HG03095 (cell line): Measurements from ENCODE around the gene GADL1.

Experiments used
- ATAC-seq: cut with Tn5 transposase; IDR thresholded peaks from one replicate; pipeline ENCODE4 v1.9.1; 2021; ENCODE audit warnings: moderate library complexity; ENCODE audit not compliant: unreplicated experiment

The GADL1 gene

GRCh38 chr3:30730967-30731366 lies 163.5 kb downstream of the GADL1 start:
- ATAC-seq = no peak

GRCh38 chr3:30729936-30730335 lies 164.5 kb downstream of the GADL1 start:
- ATAC-seq = no peak

- no peak for ATAC-seq
Observed at GRCh38 chr3:30729512-30729911, 164.9 kb downstream of the GADL1 start.

- ATAC-seq = no peak
Observed at GRCh38 chr3:30728143-30728542, 166.3 kb downstream of the GADL1 start.

- ATAC-seq = no peak
Observed at GRCh38 chr3:30724863-30725262, 169.6 kb downstream of the GADL1 start.

- ATAC-seq = no peak
Observed at GRCh38 chr3:30723211-30723610, 171.2 kb downstream of the GADL1 start.

GRCh38 chr3:30721314-30721634 lies 173.2 kb downstream of the GADL1 start:
- no peak for ATAC-seq

GRCh38 chr3:30720586-30721313 lies 173.7 kb downstream of the GADL1 start:
- no peak for ATAC-seq

GRCh38 chr3:30719536-30719935 lies 174.9 kb downstream of the GADL1 start:
- ATAC-seq = no peak

- no peak for ATAC-seq
Observed at GRCh38 chr3:30713885-30714503, 180.5 kb downstream of the GADL1 start.

- ATAC-seq = no peak
Observed at GRCh38 chr3:30712991-30713390, 181.5 kb downstream of the GADL1 start.

GRCh38 chr3:30711867-30712266 lies 182.6 kb downstream of the GADL1 start:
- ATAC-seq = no peak

GRCh38 chr3:30711151-30711550 lies 183.3 kb downstream of the GADL1 start:
- no peak for ATAC-seq

GRCh38 chr3:30710017-30710416 lies 184.4 kb downstream of the GADL1 start:
- no peak for ATAC-seq

- ATAC-seq = no peak
Observed at GRCh38 chr3:30708472-30708871, 186.0 kb downstream of the GADL1 start.

- ATAC-seq = no peak
Observed at GRCh38 chr3:30707825-30708224, 186.6 kb downstream of the GADL1 start.

GRCh38 chr3:30704931-30705890 lies 189.2 kb downstream of the GADL1 start:
- no peak for ATAC-seq

GRCh38 chr3:30702828-30703397 lies 191.5 kb downstream of the GADL1 start:
- ATAC-seq = no peak

GRCh38 chr3:30702038-30702827 lies 192.2 kb downstream of the GADL1 start:
- ATAC-seq = no peak

GRCh38 chr3:30700702-30701321 lies 193.6 kb downstream of the GADL1 start:
- no peak for ATAC-seq
